Panc1 (cell line): ENCODE results near the gene KDM2B. TPM values are rescaled to one million over a fixed set of nuclear protein-coding genes. Genes with fewer than 3 reads are reported as not detected.

ENCODE experiments used
- ATAC-seq: fragments of 200-7000 bp; cut with Tn5 transposase; 2 replicates; pipeline ENCODE4 v1.9.1; 2020; ENCODE audit warnings: mild to moderate bottlenecking, moderate library complexity
- BruUV-seq: library from RNA; stranded (reverse); fragments of 400-500 nt; replicated peaks from 2 replicates; lab custom pipeline; 2021; lab: Mats Ljungman, UMichigan
- CTCF ChIA-PET: fragments of 300-600 bp; sonication (Branson Sonifier 250); formaldehyde crosslinking; loops from one replicate; lab custom pipeline; 2022; ENCODE audit warnings: antibody characterized with exemption; lab: Charles Lee
- POLR2A ChIA-PET: fragments of 300-600 bp; sonication (Branson Sonifier 250); formaldehyde crosslinking; loops from one replicate; lab custom pipeline; 2022; ENCODE audit warnings: antibody characterized with exemption; lab: Charles Lee
- DNase-seq: peaks from one replicate; pipeline ENCODE4 v3.0.0-alpha.2; 2010; ENCODE audit warnings: low read depth, low spot score
- H3K27ac ChIP-seq: 2 replicates; pipeline ENCODE4 v1.5.1; 2011; ENCODE audit warnings: mild to moderate bottlenecking, low read length, inconsistent platforms
- H3K27me3 ChIP-seq: fragments of 200-500 bp; sonication (Bioruptor generic); 2 replicates; pipeline ENCODE4 v1.6.0; 2014; ENCODE audit warnings: low read length, inconsistent platforms; ENCODE audit not compliant: control insufficient read depth, insufficient read depth
- H3K36me3 ChIP-seq: fragments of 200-500 bp; sonication (Bioruptor generic); 2 replicates; pipeline ENCODE4 v1.5.1; 2014; ENCODE audit warnings: inconsistent platforms, mild to moderate bottlenecking, low read length, moderate library complexity; ENCODE audit not compliant: control insufficient read depth, insufficient read depth
- H3K4me1 ChIP-seq: 2 replicates; pipeline ENCODE4 v1.5.1; 2011; ENCODE audit warnings: inconsistent platforms, mild to moderate bottlenecking, low read length, moderate library complexity; ENCODE audit not compliant: control insufficient read depth, insufficient read depth
- H3K4me3 ChIP-seq, 2 experiments: 2 replicates each; pipeline ENCODE4 v1.5.1; 2011 to 2012; ENCODE audit warnings: low read depth in 2 of 2, low read length in 2 of 2, mild to moderate bottlenecking in 2 of 2, inconsistent platforms in 1 of 2, moderate library complexity in 1 of 2
- H3K9me3 ChIP-seq: fragments of 200-500 bp; sonication (Bioruptor generic); 2 replicates; pipeline ENCODE4 v1.5.1; 2014; ENCODE audit warnings: low read depth, mild to moderate bottlenecking, inconsistent platforms, low read length, moderate library complexity; ENCODE audit not compliant: control insufficient read depth, insufficient read depth
- POLR2AphosphoS5 ChIP-seq: IDR thresholded peaks from 2 replicates; pipeline ENCODE4 v1.6.1; 2012; ENCODE audit warnings: mild to moderate bottlenecking, low read depth, low read length, moderate library complexity
- SIN3A ChIP-seq: IDR thresholded peaks from 2 replicates; pipeline ENCODE4 v1.6.1; 2012; ENCODE audit warnings: low read depth, mild to moderate bottlenecking, low read length, moderate library complexity, borderline replicate concordance; ENCODE audit not compliant: insufficient read depth
- TCF7L2 ChIP-seq: IDR thresholded peaks from 2 replicates; pipeline ENCODE4 v1.6.1; 2011; ENCODE audit warnings: mild to moderate bottlenecking, low read depth, low read length, inconsistent platforms
- in situ Hi-C: cut with HindIII; loops from 2 replicates; pipeline ENCODE4 v1.10.0; 2016; ENCODE audit warnings: low sequenced_read_pairs, low pct_unique_long_range_greater_than_20kb
- intact Hi-C: fragments of 100-400 bp; cut with micrococcal nuclease; formaldehyde crosslinking; loops from one replicate; pipeline ENCODE4 v1.10.0; 2022; ENCODE audit not compliant: unreplicated experiment
- total RNA-seq: library from RNA; stranded (reverse); gene quantifications from one replicate; pipeline ENCODE4 v1.2.1, GENCODE V29; 2021; ENCODE audit not compliant: unreplicated experiment
- TF ChIP-seq, protein P1 (sequence below): fragments of 450-650 bp; IDR thresholded peaks from 2 replicates; pipeline ENCODE4 v1.5.1; 2017; ENCODE audit warnings: mild to moderate bottlenecking
- TF ChIP-seq, protein P2 (sequence below), 2 experiments: IDR thresholded peaks; 2 replicates each; pipeline ENCODE4 v1.6.1; 2011 to 2012; ENCODE audit warnings: low read depth in 2 of 2, control low read depth in 1 of 2, low read length in 1 of 2, mild to moderate bottlenecking in 1 of 2, moderate library complexity in 1 of 2; ENCODE audit not compliant: insufficient read depth in 1 of 2

KDM2B gene
- total RNA-seq, 1 experiment from 2014 or later: 27.5 TPM

GRCh38 chr12:121579981-121580868 lies 598 bp downstream of the KDM2B start:
- ATAC-seq (peak; percentile 82), DNase-seq (no peak)
- peak; percentile 60; the same call in 1 of the 2 replicates for TF ChIP-seq SIN3A
- TF ChIP-seq TCF7L2: no peak
- TF ChIP-seq, protein P1, sequence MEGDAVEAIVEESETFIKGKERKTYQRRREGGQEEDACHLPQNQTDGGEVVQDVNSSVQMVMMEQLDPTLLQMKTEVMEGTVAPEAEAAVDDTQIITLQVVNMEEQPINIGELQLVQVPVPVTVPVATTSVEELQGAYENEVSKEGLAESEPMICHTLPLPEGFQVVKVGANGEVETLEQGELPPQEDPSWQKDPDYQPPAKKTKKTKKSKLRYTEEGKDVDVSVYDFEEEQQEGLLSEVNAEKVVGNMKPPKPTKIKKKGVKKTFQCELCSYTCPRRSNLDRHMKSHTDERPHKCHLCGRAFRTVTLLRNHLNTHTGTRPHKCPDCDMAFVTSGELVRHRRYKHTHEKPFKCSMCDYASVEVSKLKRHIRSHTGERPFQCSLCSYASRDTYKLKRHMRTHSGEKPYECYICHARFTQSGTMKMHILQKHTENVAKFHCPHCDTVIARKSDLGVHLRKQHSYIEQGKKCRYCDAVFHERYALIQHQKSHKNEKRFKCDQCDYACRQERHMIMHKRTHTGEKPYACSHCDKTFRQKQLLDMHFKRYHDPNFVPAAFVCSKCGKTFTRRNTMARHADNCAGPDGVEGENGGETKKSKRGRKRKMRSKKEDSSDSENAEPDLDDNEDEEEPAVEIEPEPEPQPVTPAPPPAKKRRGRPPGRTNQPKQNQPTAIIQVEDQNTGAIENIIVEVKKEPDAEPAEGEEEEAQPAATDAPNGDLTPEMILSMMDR: no peak
- TF ChIP-seq, protein P2, sequence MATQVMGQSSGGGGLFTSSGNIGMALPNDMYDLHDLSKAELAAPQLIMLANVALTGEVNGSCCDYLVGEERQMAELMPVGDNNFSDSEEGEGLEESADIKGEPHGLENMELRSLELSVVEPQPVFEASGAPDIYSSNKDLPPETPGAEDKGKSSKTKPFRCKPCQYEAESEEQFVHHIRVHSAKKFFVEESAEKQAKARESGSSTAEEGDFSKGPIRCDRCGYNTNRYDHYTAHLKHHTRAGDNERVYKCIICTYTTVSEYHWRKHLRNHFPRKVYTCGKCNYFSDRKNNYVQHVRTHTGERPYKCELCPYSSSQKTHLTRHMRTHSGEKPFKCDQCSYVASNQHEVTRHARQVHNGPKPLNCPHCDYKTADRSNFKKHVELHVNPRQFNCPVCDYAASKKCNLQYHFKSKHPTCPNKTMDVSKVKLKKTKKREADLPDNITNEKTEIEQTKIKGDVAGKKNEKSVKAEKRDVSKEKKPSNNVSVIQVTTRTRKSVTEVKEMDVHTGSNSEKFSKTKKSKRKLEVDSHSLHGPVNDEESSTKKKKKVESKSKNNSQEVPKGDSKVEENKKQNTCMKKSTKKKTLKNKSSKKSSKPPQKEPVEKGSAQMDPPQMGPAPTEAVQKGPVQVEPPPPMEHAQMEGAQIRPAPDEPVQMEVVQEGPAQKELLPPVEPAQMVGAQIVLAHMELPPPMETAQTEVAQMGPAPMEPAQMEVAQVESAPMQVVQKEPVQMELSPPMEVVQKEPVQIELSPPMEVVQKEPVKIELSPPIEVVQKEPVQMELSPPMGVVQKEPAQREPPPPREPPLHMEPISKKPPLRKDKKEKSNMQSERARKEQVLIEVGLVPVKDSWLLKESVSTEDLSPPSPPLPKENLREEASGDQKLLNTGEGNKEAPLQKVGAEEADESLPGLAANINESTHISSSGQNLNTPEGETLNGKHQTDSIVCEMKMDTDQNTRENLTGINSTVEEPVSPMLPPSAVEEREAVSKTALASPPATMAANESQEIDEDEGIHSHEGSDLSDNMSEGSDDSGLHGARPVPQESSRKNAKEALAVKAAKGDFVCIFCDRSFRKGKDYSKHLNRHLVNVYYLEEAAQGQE (IDR thresholded peaks at IDR 0.05; ENCODE audit: insufficient read depth in 1 of 2, low read depth in 2 of 2, low read length in 1 of 2): no peak
- TF ChIP-seq POLR2AphosphoS5: no peak; the same call in 1 of the 2 replicates
- Histone ChIP-seq H3K4me1 (peaks cover 29% of the 10 kb centered on the region), H3K36me3 (no peaks in the 10 kb centered on the region), H3K27ac (peak overlapping the region; percentile 89), H3K4me3 (peak overlapping the region; percentile 59 to 92), H3K9me3 (no peaks in the 10 kb centered on the region), H3K27me3 (no peaks in the 10 kb centered on the region)
- ChIA-PET CTCF (interaction anchor here (0.5 to 1.1 kb wide), 3 partner anchors 28 to 822 kb away, joined by 3 to 9 read pairs (median 4); no protein-coding TSS in a partner anchor), POLR2A (interaction anchor here (0.7 kb wide), 2 partner anchors 16 to 301 kb away, joined by 3 to 4 read pairs; no protein-coding TSS in a partner anchor)
- in situ Hi-C loops: no loop called here
- no TSS peak for BruUV-seq
- intact Hi-C loops: no loop called here

GRCh38 chr12:121579190-121579791 lies 1.5 kb downstream of the KDM2B start:
- peaks cover 29% of the 10 kb centered on the region for H3K4me1 ChIP-seq
- ChIA-PET POLR2A (interaction anchor here (0.7 kb wide), 1 partner anchor 15 kb away, joined by 3 read pairs; no protein-coding TSS in a partner anchor), CTCF (interaction anchor here (0.6 to 1.1 kb wide), 2 partner anchors 27 to 39 kb away, joined by 7 to 9 read pairs; no protein-coding TSS in a partner anchor)
- ATAC-seq (no peak), DNase-seq (no peak)
- no peaks in the 10 kb centered on the region for H3K9me3 ChIP-seq
- BruUV-seq: no TSS peak
- TF ChIP-seq, protein P1: no peak
- TF ChIP-seq POLR2AphosphoS5: no peak
- TF ChIP-seq, protein P2 (IDR thresholded peaks at IDR 0.05; ENCODE audit: insufficient read depth in 1 of 2, low read depth in 2 of 2, low read length in 1 of 2): no peak
- no peak for TF ChIP-seq SIN3A
- TF ChIP-seq TCF7L2: no peak
- intact Hi-C loops (no loop called here), in situ Hi-C loops (no loop called here)
- H3K4me3 ChIP-seq: peak overlapping the region; percentile 59 to 92
- no peaks in the 10 kb centered on the region for H3K36me3 ChIP-seq
- peak overlapping the region; percentile 81; the same call in 1 of the 2 replicates for H3K27ac ChIP-seq
- no peaks in the 10 kb centered on the region for H3K27me3 ChIP-seq
